ENCODE data around the gene IL12RB2.

IL12RB2 gene

DNA sequence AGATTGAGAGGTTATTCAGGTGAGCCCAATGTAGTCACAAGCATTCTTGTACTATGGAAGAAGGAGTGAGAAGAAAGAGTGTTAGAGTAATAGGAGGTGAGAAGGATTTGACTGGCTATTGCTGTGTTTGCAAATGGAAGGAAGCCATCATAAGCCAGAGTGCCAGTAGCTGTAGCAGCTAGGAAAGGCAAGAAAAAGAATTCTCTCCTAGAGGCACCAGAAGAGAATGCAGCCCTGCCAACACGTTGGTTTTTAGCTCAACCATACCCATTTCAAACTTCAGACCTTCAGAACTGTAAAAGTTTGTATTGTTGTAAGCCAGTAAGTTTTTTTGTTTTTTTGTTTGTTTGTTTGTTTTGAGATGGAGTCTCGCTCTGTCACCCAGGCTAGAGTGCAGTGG lies 8.9 kb upstream of the IL12RB2 start:
- TF ChIP-seq ZNF565 (CRISPR knock-in tag; conservative IDR thresholded peaks at IDR 0.05; ENCODE audit: low read depth): no peak
- no peak for TF ChIP-seq SNAI2 (CRISPR knock-in tag; IDR thresholded peaks at IDR 0.05)
- no peak for TF ChIP-seq BACH2 (CRISPR knock-in tag; IDR thresholded peaks at IDR 0.05; ENCODE audit: borderline replicate concordance)
- no peak for TF ChIP-seq ZC3H10 (CRISPR knock-in tag; IDR thresholded peaks at IDR 0.05)
- TF ChIP-seq, protein P1, sequence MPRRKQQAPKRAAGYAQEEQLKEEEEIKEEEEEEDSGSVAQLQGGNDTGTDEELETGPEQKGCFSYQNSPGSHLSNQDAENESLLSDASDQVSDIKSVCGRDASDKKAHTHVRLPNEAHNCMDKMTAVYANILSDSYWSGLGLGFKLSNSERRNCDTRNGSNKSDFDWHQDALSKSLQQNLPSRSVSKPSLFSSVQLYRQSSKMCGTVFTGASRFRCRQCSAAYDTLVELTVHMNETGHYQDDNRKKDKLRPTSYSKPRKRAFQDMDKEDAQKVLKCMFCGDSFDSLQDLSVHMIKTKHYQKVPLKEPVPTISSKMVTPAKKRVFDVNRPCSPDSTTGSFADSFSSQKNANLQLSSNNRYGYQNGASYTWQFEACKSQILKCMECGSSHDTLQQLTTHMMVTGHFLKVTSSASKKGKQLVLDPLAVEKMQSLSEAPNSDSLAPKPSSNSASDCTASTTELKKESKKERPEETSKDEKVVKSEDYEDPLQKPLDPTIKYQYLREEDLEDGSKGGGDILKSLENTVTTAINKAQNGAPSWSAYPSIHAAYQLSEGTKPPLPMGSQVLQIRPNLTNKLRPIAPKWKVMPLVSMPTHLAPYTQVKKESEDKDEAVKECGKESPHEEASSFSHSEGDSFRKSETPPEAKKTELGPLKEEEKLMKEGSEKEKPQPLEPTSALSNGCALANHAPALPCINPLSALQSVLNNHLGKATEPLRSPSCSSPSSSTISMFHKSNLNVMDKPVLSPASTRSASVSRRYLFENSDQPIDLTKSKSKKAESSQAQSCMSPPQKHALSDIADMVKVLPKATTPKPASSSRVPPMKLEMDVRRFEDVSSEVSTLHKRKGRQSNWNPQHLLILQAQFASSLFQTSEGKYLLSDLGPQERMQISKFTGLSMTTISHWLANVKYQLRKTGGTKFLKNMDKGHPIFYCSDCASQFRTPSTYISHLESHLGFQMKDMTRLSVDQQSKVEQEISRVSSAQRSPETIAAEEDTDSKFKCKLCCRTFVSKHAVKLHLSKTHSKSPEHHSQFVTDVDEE (CRISPR knock-in tag; IDR thresholded peaks at IDR 0.05): no peak
- TF ChIP-seq ZFP30 (CRISPR knock-in tag; IDR thresholded peaks at IDR 0.05): no peak
- ATAC-seq: no peak

DNA sequence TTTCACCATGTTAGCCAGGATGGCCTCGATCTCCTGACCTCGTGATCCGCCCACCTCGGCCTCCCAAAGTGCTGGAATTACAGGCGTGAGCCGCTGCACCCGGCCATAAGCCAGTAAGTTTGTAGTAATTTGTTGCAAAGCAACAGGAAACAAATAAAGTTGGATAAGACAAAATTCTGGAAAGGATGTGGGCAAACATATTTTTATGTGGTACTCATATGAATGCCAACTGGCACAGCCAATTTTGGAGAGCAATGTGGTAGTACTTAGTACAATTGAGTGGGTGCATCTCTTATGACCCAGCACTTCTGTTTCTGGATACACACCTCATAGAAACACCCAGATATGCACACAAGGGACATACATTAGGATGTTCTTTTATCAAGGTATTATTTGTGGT lies 8.4 kb upstream of the IL12RB2 start:
- TF ChIP-seq TCF4 (CRISPR knock-in tag; IDR thresholded peaks at IDR 0.05; ENCODE audit: borderline replicate concordance) (no peak), ZC3H10 (CRISPR knock-in tag; IDR thresholded peaks at IDR 0.05) (no peak), RARB (CRISPR knock-in tag; IDR thresholded peaks at IDR 0.05) (no peak), ZNF8 (CRISPR knock-in tag; IDR thresholded peaks at IDR 0.05) (no peak), ARNTL (CRISPR knock-in tag; IDR thresholded peaks at IDR 0.05; ENCODE audit: borderline replicate concordance, low read depth) (no peak), BACH2 (CRISPR knock-in tag; IDR thresholded peaks at IDR 0.05; ENCODE audit: borderline replicate concordance) (no peak)
- no peak for ATAC-seq

DNA sequence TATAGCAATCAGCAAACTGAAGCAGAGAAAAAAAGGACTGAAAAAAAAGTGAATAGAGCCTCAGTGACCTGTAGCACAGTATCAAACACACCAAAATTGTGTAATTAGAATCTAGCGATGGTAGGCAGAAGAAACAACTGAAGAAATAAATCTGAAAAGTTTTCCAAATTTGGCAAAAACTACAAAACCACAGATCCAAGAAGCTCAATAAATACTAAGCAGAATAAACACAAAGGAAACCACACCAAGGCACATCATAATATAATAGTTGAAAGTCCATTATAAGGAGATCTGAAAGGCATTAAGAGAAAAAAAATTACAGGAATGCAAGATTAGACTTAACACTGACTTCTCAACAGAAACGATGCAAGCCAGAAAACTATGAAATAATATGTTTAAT lies 7.1 kb upstream of the IL12RB2 start:
- TF ChIP-seq ISL1 (CRISPR knock-in tag; IDR thresholded peaks at IDR 0.05) (0 out of 2 replicates have a peak, but pooled peaks have one; percentile 31), ZNF565 (CRISPR knock-in tag; conservative IDR thresholded peaks at IDR 0.05; ENCODE audit: low read depth) (no peak)
- ATAC-seq: no peak

DNA sequence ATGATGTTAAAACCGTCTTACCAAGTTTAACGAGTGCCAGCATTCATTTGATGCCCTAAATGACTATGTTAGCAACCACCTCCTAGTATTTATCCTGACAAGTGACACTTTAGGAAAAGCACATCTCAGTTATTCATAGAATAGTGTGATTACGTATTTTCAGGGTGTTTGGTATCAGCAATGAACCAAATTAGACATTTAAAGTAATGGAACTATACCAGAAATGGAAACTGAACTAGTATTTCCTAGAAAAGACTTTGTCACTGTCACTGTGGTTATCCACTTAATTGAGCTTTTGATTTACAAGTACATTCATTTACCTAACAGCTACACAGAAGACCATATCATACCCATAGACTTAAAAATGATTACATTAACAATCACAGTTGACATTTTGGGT lies 3.6 kb upstream of the IL12RB2 start:
- ATAC-seq: no peak
- no peak for TF ChIP-seq TCF4 (CRISPR knock-in tag; IDR thresholded peaks at IDR 0.05; ENCODE audit: borderline replicate concordance)
- TF ChIP-seq, protein P1 (CRISPR knock-in tag; IDR thresholded peaks at IDR 0.05): no peak
- no peak for TF ChIP-seq ZFP3 (CRISPR knock-in tag; IDR thresholded peaks at IDR 0.05)
- no peak for TF ChIP-seq ESRRG (CRISPR knock-in tag; IDR thresholded peaks at IDR 0.05)
- TF ChIP-seq ZNF8 (CRISPR knock-in tag; IDR thresholded peaks at IDR 0.05): no peak
- TF ChIP-seq ZNF565 (CRISPR knock-in tag; conservative IDR thresholded peaks at IDR 0.05; ENCODE audit: low read depth): no peak
- TF ChIP-seq GLIS3 (CRISPR knock-in tag; IDR thresholded peaks at IDR 0.05): no peak
- no peak for TF ChIP-seq OSR1 (CRISPR knock-in tag; IDR thresholded peaks at IDR 0.05)
- TF ChIP-seq, protein P2, sequence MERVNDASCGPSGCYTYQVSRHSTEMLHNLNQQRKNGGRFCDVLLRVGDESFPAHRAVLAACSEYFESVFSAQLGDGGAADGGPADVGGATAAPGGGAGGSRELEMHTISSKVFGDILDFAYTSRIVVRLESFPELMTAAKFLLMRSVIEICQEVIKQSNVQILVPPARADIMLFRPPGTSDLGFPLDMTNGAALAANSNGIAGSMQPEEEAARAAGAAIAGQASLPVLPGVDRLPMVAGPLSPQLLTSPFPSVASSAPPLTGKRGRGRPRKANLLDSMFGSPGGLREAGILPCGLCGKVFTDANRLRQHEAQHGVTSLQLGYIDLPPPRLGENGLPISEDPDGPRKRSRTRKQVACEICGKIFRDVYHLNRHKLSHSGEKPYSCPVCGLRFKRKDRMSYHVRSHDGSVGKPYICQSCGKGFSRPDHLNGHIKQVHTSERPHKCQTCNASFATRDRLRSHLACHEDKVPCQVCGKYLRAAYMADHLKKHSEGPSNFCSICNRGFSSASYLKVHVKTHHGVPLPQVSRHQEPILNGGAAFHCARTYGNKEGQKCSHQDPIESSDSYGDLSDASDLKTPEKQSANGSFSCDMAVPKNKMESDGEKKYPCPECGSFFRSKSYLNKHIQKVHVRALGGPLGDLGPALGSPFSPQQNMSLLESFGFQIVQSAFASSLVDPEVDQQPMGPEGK (CRISPR knock-in tag; IDR thresholded peaks at IDR 0.05; ENCODE audit: borderline replicate concordance): no peak

DNA sequence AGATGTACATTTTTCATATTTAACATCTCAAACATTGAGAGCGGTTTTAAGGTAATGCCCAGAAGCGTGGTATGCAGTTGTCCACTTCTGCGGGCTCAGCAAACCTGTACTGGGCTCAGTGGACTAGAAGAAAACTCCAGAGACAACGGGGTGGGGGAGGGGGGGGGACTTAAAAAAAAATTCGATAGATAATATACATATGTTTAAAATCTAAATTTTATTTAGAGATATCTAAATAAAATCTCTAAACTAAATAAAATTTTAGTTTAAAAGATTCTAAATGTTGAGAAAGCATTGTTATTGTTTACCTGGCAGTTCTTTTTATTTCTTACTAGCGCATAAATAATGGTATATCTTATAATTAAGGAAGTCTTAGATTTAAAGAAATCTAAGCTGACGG lies 1.1 kb upstream of the IL12RB2 start:
- ATAC-seq: no peak
- TF ChIP-seq, protein P3, sequence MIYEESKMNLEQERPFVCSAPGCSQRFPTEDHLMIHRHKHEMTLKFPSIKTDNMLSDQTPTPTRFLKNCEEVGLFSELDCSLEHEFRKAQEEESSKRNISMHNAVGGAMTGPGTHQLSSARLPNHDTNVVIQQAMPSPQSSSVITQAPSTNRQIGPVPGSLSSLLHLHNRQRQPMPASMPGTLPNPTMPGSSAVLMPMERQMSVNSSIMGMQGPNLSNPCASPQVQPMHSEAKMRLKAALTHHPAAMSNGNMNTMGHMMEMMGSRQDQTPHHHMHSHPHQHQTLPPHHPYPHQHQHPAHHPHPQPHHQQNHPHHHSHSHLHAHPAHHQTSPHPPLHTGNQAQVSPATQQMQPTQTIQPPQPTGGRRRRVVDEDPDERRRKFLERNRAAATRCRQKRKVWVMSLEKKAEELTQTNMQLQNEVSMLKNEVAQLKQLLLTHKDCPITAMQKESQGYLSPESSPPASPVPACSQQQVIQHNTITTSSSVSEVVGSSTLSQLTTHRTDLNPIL (CRISPR knock-in tag; IDR thresholded peaks at IDR 0.05; ENCODE audit: low read depth): no peak
- TF ChIP-seq PPARA (CRISPR knock-in tag; IDR thresholded peaks at IDR 0.05; ENCODE audit: borderline replicate concordance): no peak
- no peak for TF ChIP-seq ISL1 (CRISPR knock-in tag; IDR thresholded peaks at IDR 0.05)
- TF ChIP-seq BACH2 (CRISPR knock-in tag; IDR thresholded peaks at IDR 0.05; ENCODE audit: borderline replicate concordance): no peak
- TF ChIP-seq OSR1 (CRISPR knock-in tag; IDR thresholded peaks at IDR 0.05): no peak
- no peak for TF ChIP-seq TOX (CRISPR knock-in tag; IDR thresholded peaks at IDR 0.05; ENCODE audit: borderline replicate concordance)
- TF ChIP-seq, protein P2 (CRISPR knock-in tag; IDR thresholded peaks at IDR 0.05; ENCODE audit: borderline replicate concordance): no peak
- no peak for TF ChIP-seq ZNF70 (CRISPR knock-in tag; IDR thresholded peaks at IDR 0.05)
- TF ChIP-seq TCF4 (CRISPR knock-in tag; IDR thresholded peaks at IDR 0.05; ENCODE audit: borderline replicate concordance): no peak
- no peak for TF ChIP-seq ARNTL (CRISPR knock-in tag; IDR thresholded peaks at IDR 0.05; ENCODE audit: borderline replicate concordance, low read depth)
- no peak for TF ChIP-seq SNAI2 (CRISPR knock-in tag; IDR thresholded peaks at IDR 0.05)
- no peak for TF ChIP-seq ESRRG (CRISPR knock-in tag; IDR thresholded peaks at IDR 0.05)

Measured in SK-N-SH treated with all-trans-retinoic acid at 6 μM for 48 hours (cell line).